ENCODE measurements around the gene PRDM10.

GRCh38 chr11:129910360-129910759 is 92.3 kb downstream of the PRDM10 start:
- TF ChIP-seq CTCF (IDR thresholded peaks at IDR 0.05; ENCODE audit: low read length) (no peak), EZH2 (IDR thresholded peaks at IDR 0.05; ENCODE audit: borderline replicate concordance, low read length) (no peak)

All from OCI-LY1 (cell line).